Measurements from ENCODE around the gene ZNF197. TPM values are rescaled to one million over a fixed set of nuclear protein-coding genes. Genes with fewer than 3 reads are reported as not detected.

The ZNF197 gene
- polyA plus RNA-seq, 2 of the 4 experiments (the other 2 are of a cell fraction): 2.8 to 3.7 TPM

DNA sequence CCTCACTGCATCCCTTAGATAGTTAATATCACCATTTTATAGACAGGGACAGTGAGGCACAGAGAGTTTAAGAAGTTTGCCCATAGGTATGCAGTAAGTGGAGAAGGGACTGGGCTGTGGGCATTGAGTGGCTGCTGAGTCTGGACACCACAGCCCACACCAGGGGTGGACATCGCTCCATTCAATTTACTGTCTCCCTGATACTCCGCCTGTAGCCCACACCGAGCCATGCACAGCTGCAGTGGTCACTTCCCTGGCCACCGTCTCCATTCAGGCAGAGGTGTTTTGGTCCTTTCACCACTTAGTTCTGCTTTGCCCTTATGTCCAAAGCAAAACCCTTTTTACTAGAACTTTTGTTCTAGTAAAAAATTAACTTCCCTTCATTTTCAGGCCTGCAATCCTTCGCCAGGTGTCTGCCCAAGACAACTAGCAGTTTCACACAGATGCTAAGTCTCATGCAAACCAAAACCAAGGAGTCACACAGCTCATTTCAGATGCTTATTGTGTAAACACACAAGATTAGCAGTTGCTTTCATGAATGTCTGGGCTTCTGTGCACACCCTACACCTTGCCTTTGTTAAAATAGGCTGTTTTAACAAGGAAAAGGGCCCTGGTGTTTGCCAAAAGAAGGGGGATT, 53.8 kb downstream of the ZNF197 start:
- ATAC-seq (no peak), DNase-seq (ENCODE audit: low read depth in 1 of 2, low spot score in 1 of 2) (no peak), FAIRE-seq (no peak)
- Histone ChIP-seq H3K9me3 (peaks cover 6% of the 10 kb centered on the region; the same call in 1 of the 3 replicates), H3K4me2 (no peak overlapping the region), H3K27ac (no peak overlapping the region), H3K4me3 (no peak overlapping the region), H3K4me1 (no peaks in the 10 kb centered on the region)
- 13% methylated on average over 5 of the region's 5 CpGs for WGBS (ENCODE audit: missing lambda C conversion rate)
- ChIA-PET POLR2A (no interaction called here), CTCF (no interaction called here)
- TF ChIP-seq, protein P1, sequence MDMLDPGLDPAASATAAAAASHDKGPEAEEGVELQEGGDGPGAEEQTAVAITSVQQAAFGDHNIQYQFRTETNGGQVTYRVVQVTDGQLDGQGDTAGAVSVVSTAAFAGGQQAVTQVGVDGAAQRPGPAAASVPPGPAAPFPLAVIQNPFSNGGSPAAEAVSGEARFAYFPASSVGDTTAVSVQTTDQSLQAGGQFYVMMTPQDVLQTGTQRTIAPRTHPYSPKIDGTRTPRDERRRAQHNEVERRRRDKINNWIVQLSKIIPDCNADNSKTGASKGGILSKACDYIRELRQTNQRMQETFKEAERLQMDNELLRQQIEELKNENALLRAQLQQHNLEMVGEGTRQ (IDR thresholded peaks at IDR 0.05): no peak
- TF ChIP-seq MYC (IDR thresholded peaks at IDR 0.05; ENCODE audit: borderline replicate concordance, low read length) (no peak), CEBPB (IDR thresholded peaks at IDR 0.05) (no peak), EHMT2 (IDR thresholded peaks at IDR 0.05; ENCODE audit: low read depth) (no peak), POLR2A (IDR thresholded peaks at IDR 0.05; ENCODE audit: low read length) (no peak), SMC3 (IDR thresholded peaks at IDR 0.05) (no peak)

DNA sequence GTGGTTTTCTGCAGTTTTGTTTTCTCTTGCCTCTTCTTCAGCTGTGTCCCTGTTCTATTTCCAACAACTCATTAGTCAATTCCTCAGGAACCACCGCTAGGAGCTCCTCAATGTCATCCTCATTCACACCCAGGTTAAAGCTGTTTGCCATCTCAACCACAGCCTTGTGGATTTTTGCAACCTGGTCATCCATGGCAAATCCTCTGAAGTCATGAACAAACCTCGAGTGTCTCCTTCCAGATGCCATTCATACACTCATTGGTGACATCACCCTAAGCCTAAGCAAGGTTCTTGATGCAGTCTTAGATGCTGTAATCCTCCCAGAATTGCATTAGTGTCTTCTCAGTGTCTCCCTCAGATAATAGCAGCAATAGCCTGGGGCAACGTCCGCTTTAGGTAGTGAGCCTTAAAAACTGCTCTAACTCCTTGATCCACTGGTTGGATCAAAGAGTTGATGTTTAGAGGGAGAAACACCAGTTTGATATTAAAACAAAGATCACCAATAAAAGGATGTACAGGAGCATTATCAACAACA, 56.2 kb downstream of the ZNF197 start:
- POLR2A ChIA-PET: no interaction called here
- Histone ChIP-seq H3K9me3 (peaks cover 7% of the 10 kb centered on the region; the same call in 2 of the 3 replicates), H3K4me2 (no peak overlapping the region), H3K4me1 (no peaks in the 10 kb centered on the region), H3K4me3 (no peak overlapping the region), H3K27ac (no peak overlapping the region)
- CTCF ChIA-PET: no interaction called here
- 14% methylated on average over 4 of the region's 4 CpGs for WGBS (ENCODE audit: missing lambda C conversion rate)
- no peak for TF ChIP-seq MYC (IDR thresholded peaks at IDR 0.05; ENCODE audit: borderline replicate concordance, low read length)
- TF ChIP-seq ZNF302 (CRISPR knock-in tag; IDR thresholded peaks at IDR 0.05): no peak
- TF ChIP-seq, protein P2, sequence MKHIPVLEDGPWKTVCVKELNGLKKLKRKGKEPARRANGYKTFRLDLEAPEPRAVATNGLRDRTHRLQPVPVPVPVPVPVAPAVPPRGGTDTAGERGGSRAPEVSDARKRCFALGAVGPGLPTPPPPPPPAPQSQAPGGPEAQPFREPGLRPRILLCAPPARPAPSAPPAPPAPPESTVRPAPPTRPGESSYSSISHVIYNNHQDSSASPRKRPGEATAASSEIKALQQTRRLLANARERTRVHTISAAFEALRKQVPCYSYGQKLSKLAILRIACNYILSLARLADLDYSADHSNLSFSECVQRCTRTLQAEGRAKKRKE (CRISPR knock-in tag; IDR thresholded peaks at IDR 0.05; ENCODE audit: low read depth): no peak
- no peak for TF ChIP-seq EHF (CRISPR knock-in tag; IDR thresholded peaks at IDR 0.05)
- TF ChIP-seq CBX8 (IDR thresholded peaks at IDR 0.05): no peak
- TF ChIP-seq, protein P3, sequence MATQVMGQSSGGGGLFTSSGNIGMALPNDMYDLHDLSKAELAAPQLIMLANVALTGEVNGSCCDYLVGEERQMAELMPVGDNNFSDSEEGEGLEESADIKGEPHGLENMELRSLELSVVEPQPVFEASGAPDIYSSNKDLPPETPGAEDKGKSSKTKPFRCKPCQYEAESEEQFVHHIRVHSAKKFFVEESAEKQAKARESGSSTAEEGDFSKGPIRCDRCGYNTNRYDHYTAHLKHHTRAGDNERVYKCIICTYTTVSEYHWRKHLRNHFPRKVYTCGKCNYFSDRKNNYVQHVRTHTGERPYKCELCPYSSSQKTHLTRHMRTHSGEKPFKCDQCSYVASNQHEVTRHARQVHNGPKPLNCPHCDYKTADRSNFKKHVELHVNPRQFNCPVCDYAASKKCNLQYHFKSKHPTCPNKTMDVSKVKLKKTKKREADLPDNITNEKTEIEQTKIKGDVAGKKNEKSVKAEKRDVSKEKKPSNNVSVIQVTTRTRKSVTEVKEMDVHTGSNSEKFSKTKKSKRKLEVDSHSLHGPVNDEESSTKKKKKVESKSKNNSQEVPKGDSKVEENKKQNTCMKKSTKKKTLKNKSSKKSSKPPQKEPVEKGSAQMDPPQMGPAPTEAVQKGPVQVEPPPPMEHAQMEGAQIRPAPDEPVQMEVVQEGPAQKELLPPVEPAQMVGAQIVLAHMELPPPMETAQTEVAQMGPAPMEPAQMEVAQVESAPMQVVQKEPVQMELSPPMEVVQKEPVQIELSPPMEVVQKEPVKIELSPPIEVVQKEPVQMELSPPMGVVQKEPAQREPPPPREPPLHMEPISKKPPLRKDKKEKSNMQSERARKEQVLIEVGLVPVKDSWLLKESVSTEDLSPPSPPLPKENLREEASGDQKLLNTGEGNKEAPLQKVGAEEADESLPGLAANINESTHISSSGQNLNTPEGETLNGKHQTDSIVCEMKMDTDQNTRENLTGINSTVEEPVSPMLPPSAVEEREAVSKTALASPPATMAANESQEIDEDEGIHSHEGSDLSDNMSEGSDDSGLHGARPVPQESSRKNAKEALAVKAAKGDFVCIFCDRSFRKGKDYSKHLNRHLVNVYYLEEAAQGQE (IDR thresholded peaks at IDR 0.05): no peak
- TF ChIP-seq RNF2 (IDR thresholded peaks at IDR 0.05; ENCODE audit: borderline replicate concordance, low read depth): no peak
- no peak for TF ChIP-seq RFX5 (IDR thresholded peaks at IDR 0.05)
- no peak for TF ChIP-seq KDM5A (IDR thresholded peaks at IDR 0.05)
- no peak for TF ChIP-seq RAD21 (conservative IDR thresholded peaks at IDR 0.05 in 1 of 2, IDR thresholded peaks at IDR 0.05 in 1 of 2)
- no peak for TF ChIP-seq TP53 (CRISPR knock-in tag; IDR thresholded peaks at IDR 0.05)
- no peak for TF ChIP-seq EHMT2 (IDR thresholded peaks at IDR 0.05; ENCODE audit: low read depth)
- no peak for TF ChIP-seq CHD4 (IDR thresholded peaks at IDR 0.05; ENCODE audit: borderline replicate concordance)
- TF ChIP-seq BHLHE40 (IDR thresholded peaks at IDR 0.05; ENCODE audit: low read depth, low read length): no peak
- DNase-seq (ENCODE audit: low read depth in 1 of 2, low spot score in 1 of 2) (no peak), FAIRE-seq (no peak), ATAC-seq (no peak)
